SU-DHL-6 (cell line): ENCODE data around the gene BTAF1.
A peak's percentile ranks its signal among the peaks of the same experiment; 100 is the strongest.

Experiments
- H2AFZ ChIP-seq: fragments of 200-600 bp; sonication (generic); 2 replicates; pipeline ENCODE4 v1.6.1; 2014; ENCODE audit warnings: low read depth, mild to moderate bottlenecking, moderate library complexity, mixed read lengths, antibody characterized with exemption, low read length; ENCODE audit not compliant: severe bottlenecking
- H3F3A ChIP-seq: fragments of 200-600 bp; shearing (Covaris generic); 2 replicates; pipeline ENCODE4 v1.6.0; 2016; ENCODE audit warnings: antibody characterized with exemption, mild to moderate bottlenecking; ENCODE audit not compliant: insufficient read depth
- H3K27ac ChIP-seq: fragments of 200-600 bp; sonication (generic); 2 replicates; pipeline ENCODE4 v1.5.1; 2016; ENCODE audit warnings: low read depth, mild to moderate bottlenecking, low read length, moderate library complexity, mixed read lengths
- H3K27me3 ChIP-seq: fragments of 200-600 bp; sonication (generic), shearing (Covaris generic); 2 replicates; pipeline ENCODE4 v1.6.0; 2014; ENCODE audit warnings: mild to moderate bottlenecking, low read length
- H3K36me3 ChIP-seq: fragments of 200-600 bp; sonication (generic); 2 replicates; pipeline ENCODE4 v1.6.1; 2014; ENCODE audit warnings: mild to moderate bottlenecking, low read length, mixed read lengths
- H3K4me2 ChIP-seq: fragments of 300-600, 200-600 bp; shearing (Covaris generic), sonication (generic); 2 replicates; pipeline ENCODE4 v1.6.0; 2014; ENCODE audit warnings: low read length, low read depth, mild to moderate bottlenecking; ENCODE audit not compliant: poor library complexity, severe bottlenecking
- H3K4me3 ChIP-seq: fragments of 200-600 bp; sonication (generic); 2 replicates; pipeline ENCODE4 v1.5.1; 2014; ENCODE audit warnings: antibody characterized with exemption, low read length, mild to moderate bottlenecking, mixed read lengths; ENCODE audit not compliant: insufficient read depth, poor library complexity, severe bottlenecking
- H3K79me2 ChIP-seq: fragments of 200-600 bp; sonication (generic); 2 replicates; pipeline ENCODE4 v1.6.1; 2014; ENCODE audit warnings: mild to moderate bottlenecking, low read length, moderate library complexity; ENCODE audit not compliant: insufficient read depth
- H3K9ac ChIP-seq: fragments of 200-600 bp; sonication (generic); 2 replicates; pipeline ENCODE4 v1.7.0; 2014; ENCODE audit warnings: mild to moderate bottlenecking, low read length
- H3K9me2 ChIP-seq: fragments of 200-600 bp; sonication (generic); replicated peaks from 2 replicates; pipeline ENCODE4 v1.6.1; 2014; ENCODE audit warnings: low read length; ENCODE audit not compliant: insufficient read depth
- H3K9me3 ChIP-seq: fragments of 200-600 bp; sonication (generic); 2 replicates; pipeline ENCODE4 v1.6.1; 2014; ENCODE audit warnings: low read length, mixed read lengths; ENCODE audit not compliant: insufficient read depth
- H4K20me1 ChIP-seq: fragments of 200-600 bp; sonication (generic); 2 replicates; pipeline ENCODE4 v1.6.1; 2014; ENCODE audit warnings: low read depth, mild to moderate bottlenecking, antibody characterized with exemption, low read length, moderate library complexity, mixed read lengths
- CTCF ChIP-seq: fragments of 200-600 bp; sonication (generic); IDR thresholded peaks from one replicate; pipeline ENCODE4 v1.5.1; 2017; ENCODE audit warnings: antibody characterized with exemption, mild to moderate bottlenecking, low read length, moderate library complexity; ENCODE audit not compliant: insufficient read depth, poor library complexity, severe bottlenecking
- EZH2phosphoT487 ChIP-seq: fragments of 200-600 bp; sonication (generic), shearing (Covaris generic); conservative IDR thresholded peaks from 2 replicates; pipeline ENCODE4 v1.6.1; 2018; ENCODE audit warnings: mild to moderate bottlenecking, antibody characterized with exemption, low read length, moderate library complexity, mixed read lengths

BTAF1 gene

DNA sequence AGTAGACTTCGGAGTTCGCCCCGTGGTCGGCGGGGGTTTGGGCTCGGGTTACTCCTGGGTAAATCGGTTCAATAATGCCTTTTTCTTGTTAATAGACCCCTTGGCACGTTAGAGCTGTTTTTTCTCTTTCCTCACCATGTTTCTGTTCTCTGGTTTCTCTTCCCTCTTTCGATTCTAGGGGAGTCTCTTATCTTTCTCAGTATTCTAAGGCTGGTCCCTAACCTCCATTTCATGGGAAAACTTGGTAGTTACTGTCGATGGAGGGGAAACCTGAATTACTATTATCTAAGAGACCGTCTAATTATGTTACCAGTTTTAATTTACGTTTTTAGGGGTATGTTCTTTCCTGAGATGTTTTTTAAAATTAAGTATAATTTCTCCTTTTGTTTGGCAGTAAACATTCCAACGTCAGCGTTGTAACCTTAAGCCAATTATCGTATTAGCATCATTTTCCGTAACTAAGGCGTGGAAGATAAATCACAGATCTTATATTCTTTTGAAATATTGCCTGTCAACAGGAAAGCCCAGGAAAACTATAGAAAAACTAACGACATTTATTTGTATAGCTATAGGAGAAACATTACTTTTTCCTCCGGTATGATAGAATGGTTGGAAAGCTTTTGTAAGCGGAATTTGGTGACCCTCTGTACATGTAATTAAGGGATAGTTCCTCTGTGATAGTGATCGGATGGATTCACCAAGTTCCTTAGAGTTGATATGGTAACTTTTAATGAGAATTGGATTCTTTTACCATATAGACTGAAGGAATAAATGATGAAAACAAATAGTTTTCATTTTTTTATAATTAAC lies 847 bp downstream of the BTAF1 start:
- no peak for TF ChIP-seq CTCF
- TF ChIP-seq EZH2phosphoT487 = no peak
- Histone ChIP-seq H4K20me1 (peaks cover 16% of the 10 kb centered on the region; the same call in 1 of the 2 replicates), H2AFZ (peak overlapping the region; percentile 89)

GRCh38 chr10:91925022-91925320 lies 1.4 kb downstream of the BTAF1 start:
- Histone ChIP-seq H3K36me3 (peaks cover 4% of the 10 kb centered on the region; the same call in 1 of the 2 replicates), H3K4me3 (peak overlapping the region; percentile 99), H4K20me1 (peaks cover 16% of the 10 kb centered on the region; the same call in 1 of the 2 replicates), H3K4me2 (peak overlapping the region; percentile 88), H3K9me3 (no peaks in the 10 kb centered on the region), H2AFZ (no peak overlapping the region), H3F3A (peaks cover 6% of the 10 kb centered on the region; the same call in 1 of the 2 replicates), H3K27me3 (no peaks in the 10 kb centered on the region), H3K79me2 (peaks cover 64% of the 10 kb centered on the region), H3K27ac (no peak overlapping the region), H3K9me2 (no peaks in the 10 kb centered on the region), H3K9ac (peak overlapping the region; percentile 91)
- TF ChIP-seq EZH2phosphoT487 = no peak
- TF ChIP-seq CTCF = no peak

More for the DNA sequence above, 847 bp downstream of the BTAF1 start:
- H3K36me3 ChIP-seq = peaks cover 4% of the 10 kb centered on the region; the same call in 1 of the 2 replicates
- no peaks in the 10 kb centered on the region for H3K9me3 ChIP-seq
- no peaks in the 10 kb centered on the region for H3K9me2 ChIP-seq
- peak overlapping the region; percentile 88 for H3K4me2 ChIP-seq
- H3K9ac ChIP-seq = peak overlapping the region; percentile 91
- peak overlapping the region; percentile 99 for H3K4me3 ChIP-seq
- no peaks in the 10 kb centered on the region for H3K27me3 ChIP-seq
- peak overlapping the region; percentile 64 for H3K27ac ChIP-seq
- peaks cover 58% of the 10 kb centered on the region for H3K79me2 ChIP-seq
- H3F3A ChIP-seq = peaks cover 6% of the 10 kb centered on the region; the same call in 1 of the 2 replicates

GRCh38 chr10:91930939-91931338 lies 7.4 kb downstream of the BTAF1 start:
- no peak overlapping the region for H2AFZ ChIP-seq
- TF ChIP-seq EZH2phosphoT487 = no peak
- TF ChIP-seq CTCF = no peak
- H3K27me3 ChIP-seq = no peaks in the 10 kb centered on the region
- no peak overlapping the region for H3K27ac ChIP-seq
- H4K20me1 ChIP-seq = peaks cover 17% of the 10 kb centered on the region; the same call in 1 of the 2 replicates
- H3F3A ChIP-seq = 0 out of 2 replicates have a peak, but pooled peaks cover 3% of the 10 kb centered on the region
- H3K9me3 ChIP-seq = no peaks in the 10 kb centered on the region
- no peak overlapping the region for H3K9ac ChIP-seq
- H3K36me3 ChIP-seq = peaks cover 12% of the 10 kb centered on the region; the same call in 1 of the 2 replicates
- peaks cover 100% of the 10 kb centered on the region for H3K79me2 ChIP-seq
- no peak overlapping the region for H3K4me2 ChIP-seq
- no peak overlapping the region for H3K4me3 ChIP-seq
- H3K9me2 ChIP-seq = no peaks in the 10 kb centered on the region
